ENCODE results near the gene RXRA. TPM values are rescaled to one million over a fixed set of nuclear protein-coding genes. Genes with fewer than 3 reads are reported as not detected.

The RXRA gene
- total and polyA plus RNA-seq, 2 of the 13 experiments (the other 11 are each of a cell fraction or from before 2014, with no cell fraction given): 18.9 to 29.2 TPM

DNA sequence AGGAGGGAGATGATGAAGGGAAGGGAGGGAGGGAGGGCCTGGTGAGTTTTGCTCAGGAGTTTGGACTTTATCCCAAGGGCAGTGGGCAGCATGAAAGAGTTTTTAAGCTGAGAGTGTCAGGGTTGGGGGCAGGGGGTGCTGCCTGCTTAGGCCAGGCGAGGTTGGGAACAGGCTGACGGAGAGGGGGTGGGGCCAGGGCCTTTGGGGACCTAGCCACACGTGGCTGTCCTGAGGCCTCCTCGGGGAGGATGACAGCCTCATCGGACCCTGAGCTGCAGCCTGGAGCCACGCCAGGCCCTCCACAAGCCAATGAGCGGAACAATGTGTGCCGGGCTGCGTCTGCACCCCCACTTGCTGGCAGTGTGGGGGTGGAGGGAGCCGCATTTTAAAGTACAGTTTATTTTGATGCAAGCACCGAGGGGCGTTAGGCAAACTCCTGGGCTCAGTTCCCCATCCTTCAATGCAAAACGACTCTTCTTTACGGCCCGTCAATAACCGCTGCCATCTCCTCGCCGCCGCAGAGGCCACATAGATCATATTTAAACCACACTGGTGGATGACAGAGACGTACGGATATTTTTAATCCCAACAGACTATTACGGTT is 5.3 kb upstream of the RXRA start (continued):
- TF ChIP-seq ZNF558 (CRISPR knock-in tag; IDR thresholded peaks at IDR 0.05; ENCODE audit: borderline replicate concordance): no peak
- TF ChIP-seq CAMTA2 (CRISPR knock-in tag; IDR thresholded peaks at IDR 0.05; ENCODE audit: borderline replicate concordance): no peak
- no peak for TF ChIP-seq JUN (CRISPR knock-in tag; IDR thresholded peaks at IDR 0.05)
- no peak for TF ChIP-seq ZC3H13 (CRISPR knock-in tag; IDR thresholded peaks at IDR 0.05)
- TF ChIP-seq, protein P1, sequence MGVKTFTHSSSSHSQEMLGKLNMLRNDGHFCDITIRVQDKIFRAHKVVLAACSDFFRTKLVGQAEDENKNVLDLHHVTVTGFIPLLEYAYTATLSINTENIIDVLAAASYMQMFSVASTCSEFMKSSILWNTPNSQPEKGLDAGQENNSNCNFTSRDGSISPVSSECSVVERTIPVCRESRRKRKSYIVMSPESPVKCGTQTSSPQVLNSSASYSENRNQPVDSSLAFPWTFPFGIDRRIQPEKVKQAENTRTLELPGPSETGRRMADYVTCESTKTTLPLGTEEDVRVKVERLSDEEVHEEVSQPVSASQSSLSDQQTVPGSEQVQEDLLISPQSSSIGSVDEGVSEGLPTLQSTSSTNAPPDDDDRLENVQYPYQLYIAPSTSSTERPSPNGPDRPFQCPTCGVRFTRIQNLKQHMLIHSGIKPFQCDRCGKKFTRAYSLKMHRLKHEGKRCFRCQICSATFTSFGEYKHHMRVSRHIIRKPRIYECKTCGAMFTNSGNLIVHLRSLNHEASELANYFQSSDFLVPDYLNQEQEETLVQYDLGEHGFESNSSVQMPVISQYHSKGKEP (CRISPR knock-in tag; IDR thresholded peaks at IDR 0.05): no peak
- TF ChIP-seq ZNF605 (CRISPR knock-in tag; IDR thresholded peaks at IDR 0.05): no peak
- TF ChIP-seq, protein P2, sequence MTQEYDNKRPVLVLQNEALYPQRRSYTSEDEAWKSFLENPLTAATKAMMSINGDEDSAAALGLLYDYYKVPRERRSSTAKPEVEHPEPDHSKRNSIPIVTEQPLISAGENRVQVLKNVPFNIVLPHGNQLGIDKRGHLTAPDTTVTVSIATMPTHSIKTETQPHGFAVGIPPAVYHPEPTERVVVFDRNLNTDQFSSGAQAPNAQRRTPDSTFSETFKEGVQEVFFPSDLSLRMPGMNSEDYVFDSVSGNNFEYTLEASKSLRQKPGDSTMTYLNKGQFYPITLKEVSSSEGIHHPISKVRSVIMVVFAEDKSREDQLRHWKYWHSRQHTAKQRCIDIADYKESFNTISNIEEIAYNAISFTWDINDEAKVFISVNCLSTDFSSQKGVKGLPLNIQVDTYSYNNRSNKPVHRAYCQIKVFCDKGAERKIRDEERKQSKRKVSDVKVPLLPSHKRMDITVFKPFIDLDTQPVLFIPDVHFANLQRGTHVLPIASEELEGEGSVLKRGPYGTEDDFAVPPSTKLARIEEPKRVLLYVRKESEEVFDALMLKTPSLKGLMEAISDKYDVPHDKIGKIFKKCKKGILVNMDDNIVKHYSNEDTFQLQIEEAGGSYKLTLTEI (CRISPR knock-in tag; conservative IDR thresholded peaks at IDR 0.05): no peak
- no peak for TF ChIP-seq ZNF644 (CRISPR knock-in tag; IDR thresholded peaks at IDR 0.05; ENCODE audit: low read depth)
- peak; percentile 73 for TF ChIP-seq SPEN (CRISPR knock-in tag; IDR thresholded peaks at IDR 0.05; ENCODE audit: low read depth)
- no peak for TF ChIP-seq TBL1XR1 (IDR thresholded peaks at IDR 0.05; ENCODE audit: borderline replicate concordance, low read length, partially characterized antibody)
- TF ChIP-seq, protein P3, sequence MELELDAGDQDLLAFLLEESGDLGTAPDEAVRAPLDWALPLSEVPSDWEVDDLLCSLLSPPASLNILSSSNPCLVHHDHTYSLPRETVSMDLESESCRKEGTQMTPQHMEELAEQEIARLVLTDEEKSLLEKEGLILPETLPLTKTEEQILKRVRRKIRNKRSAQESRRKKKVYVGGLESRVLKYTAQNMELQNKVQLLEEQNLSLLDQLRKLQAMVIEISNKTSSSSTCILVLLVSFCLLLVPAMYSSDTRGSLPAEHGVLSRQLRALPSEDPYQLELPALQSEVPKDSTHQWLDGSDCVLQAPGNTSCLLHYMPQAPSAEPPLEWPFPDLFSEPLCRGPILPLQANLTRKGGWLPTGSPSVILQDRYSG (CRISPR knock-in tag; IDR thresholded peaks at IDR 0.05): no peak
- TF ChIP-seq, protein P4, sequence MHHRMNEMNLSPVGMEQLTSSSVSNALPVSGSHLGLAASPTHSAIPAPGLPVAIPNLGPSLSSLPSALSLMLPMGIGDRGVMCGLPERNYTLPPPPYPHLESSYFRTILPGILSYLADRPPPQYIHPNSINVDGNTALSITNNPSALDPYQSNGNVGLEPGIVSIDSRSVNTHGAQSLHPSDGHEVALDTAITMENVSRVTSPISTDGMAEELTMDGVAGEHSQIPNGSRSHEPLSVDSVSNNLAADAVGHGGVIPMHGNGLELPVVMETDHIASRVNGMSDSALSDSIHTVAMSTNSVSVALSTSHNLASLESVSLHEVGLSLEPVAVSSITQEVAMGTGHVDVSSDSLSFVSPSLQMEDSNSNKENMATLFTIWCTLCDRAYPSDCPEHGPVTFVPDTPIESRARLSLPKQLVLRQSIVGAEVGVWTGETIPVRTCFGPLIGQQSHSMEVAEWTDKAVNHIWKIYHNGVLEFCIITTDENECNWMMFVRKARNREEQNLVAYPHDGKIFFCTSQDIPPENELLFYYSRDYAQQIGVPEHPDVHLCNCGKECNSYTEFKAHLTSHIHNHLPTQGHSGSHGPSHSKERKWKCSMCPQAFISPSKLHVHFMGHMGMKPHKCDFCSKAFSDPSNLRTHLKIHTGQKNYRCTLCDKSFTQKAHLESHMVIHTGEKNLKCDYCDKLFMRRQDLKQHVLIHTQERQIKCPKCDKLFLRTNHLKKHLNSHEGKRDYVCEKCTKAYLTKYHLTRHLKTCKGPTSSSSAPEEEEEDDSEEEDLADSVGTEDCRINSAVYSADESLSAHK (CRISPR knock-in tag; IDR thresholded peaks at IDR 0.05; ENCODE audit: borderline replicate concordance): no peak
- TF ChIP-seq SP1 (IDR thresholded peaks at IDR 0.05): no peak
- TF ChIP-seq SP1 (CRISPR knock-in tag; IDR thresholded peaks at IDR 0.05): peak; percentile 48; the same call in 1 of the 2 replicates
- peak; percentile 42 for TF ChIP-seq TEAD3 (CRISPR knock-in tag; optimal IDR thresholded peaks at IDR 0.05; ENCODE audit: borderline replicate concordance)
- TF ChIP-seq PLRG1 (conservative IDR thresholded peaks at IDR 0.05): no peak
- TF ChIP-seq, protein P5, sequence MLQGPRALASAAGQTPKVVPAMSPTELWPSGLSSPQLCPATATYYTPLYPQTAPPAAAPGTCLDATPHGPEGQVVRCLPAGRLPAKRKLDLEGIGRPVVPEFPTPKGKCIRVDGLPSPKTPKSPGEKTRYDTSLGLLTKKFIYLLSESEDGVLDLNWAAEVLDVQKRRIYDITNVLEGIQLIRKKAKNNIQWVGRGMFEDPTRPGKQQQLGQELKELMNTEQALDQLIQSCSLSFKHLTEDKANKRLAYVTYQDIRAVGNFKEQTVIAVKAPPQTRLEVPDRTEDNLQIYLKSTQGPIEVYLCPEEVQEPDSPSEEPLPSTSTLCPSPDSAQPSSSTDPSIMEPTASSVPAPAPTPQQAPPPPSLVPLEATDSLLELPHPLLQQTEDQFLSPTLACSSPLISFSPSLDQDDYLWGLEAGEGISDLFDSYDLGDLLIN (CRISPR knock-in tag; IDR thresholded peaks at IDR 0.05; ENCODE audit: borderline replicate concordance): no peak
- TF ChIP-seq, protein P6, sequence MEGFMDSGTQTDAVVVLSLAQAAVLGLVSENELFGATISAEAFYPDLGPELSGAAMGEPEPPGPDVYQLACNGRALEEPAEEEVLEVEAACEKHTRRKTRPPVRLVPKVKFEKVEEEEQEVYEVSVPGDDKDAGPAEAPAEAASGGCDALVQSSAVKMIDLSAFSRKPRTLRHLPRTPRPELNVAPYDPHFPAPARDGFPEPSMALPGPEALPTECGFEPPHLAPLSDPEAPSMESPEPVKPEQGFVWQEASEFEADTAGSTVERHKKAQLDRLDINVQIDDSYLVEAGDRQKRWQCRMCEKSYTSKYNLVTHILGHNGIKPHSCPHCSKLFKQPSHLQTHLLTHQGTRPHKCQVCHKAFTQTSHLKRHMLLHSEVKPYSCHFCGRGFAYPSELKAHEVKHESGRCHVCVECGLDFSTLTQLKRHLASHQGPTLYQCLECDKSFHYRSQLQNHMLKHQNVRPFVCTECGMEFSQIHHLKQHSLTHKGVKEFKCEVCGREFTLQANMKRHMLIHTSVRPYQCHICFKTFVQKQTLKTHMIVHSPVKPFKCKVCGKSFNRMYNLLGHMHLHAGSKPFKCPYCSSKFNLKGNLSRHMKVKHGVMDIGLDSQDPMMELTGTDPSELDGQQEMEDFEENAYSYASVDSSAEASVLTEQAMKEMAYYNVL (CRISPR knock-in tag; IDR thresholded peaks at IDR 0.05; ENCODE audit: borderline replicate concordance): no peak
- no peak for TF ChIP-seq PHF5A (CRISPR knock-in tag; IDR thresholded peaks at IDR 0.05; ENCODE audit: low read depth, unreplicated experiment)
- peak; percentile 93 for TF ChIP-seq ARNTL (CRISPR knock-in tag; IDR thresholded peaks at IDR 0.05)
- no peak for TF ChIP-seq FLYWCH1 (CRISPR knock-in tag; IDR thresholded peaks at IDR 0.05)
